Kidney tubule cell (primary cell): ENCODE measurements around the gene ZNRF1.
"Not testable (repeated sequence)": the region's sequence is repeated elsewhere in the genome, so short reads cannot be mapped to it uniquely, and the experiment has no call there.

Source experiments
- DNase-seq: peaks from one replicate; pipeline ENCODE4 v3.0.0-alpha.2; 2018; ENCODE audit warnings: low spot score

The ZNRF1 gene

GRCh38 chr16:75002474-75002873, 3.6 kb downstream of the ZNRF1 start:
- DNase-seq, result no peak

- DNase-seq, result no peak
Measured at GRCh38 chr16:75003931-75004330, 5.1 kb downstream of the ZNRF1 start.

GRCh38 chr16:75004460-75004859, 5.6 kb downstream of the ZNRF1 start:
- no peak for DNase-seq

- DNase-seq, result no peak
Measured at GRCh38 chr16:75005697-75006096, 6.9 kb downstream of the ZNRF1 start.

GRCh38 chr16:75007443-75007842, 8.6 kb downstream of the ZNRF1 start:
- no peak for DNase-seq

GRCh38 chr16:75010427-75010826, 11.6 kb downstream of the ZNRF1 start:
- DNase-seq, result no peak

- peak; percentile 76 for DNase-seq
Measured at GRCh38 chr16:75011634-75012307, 12.9 kb downstream of the ZNRF1 start.

GRCh38 chr16:75012380-75013081, 13.7 kb downstream of the ZNRF1 start:
- DNase-seq, result no peak

- DNase-seq, result not testable (repeated sequence)
Measured at GRCh38 chr16:75013123-75013522, 14.3 kb downstream of the ZNRF1 start.

- DNase-seq, result no peak
Measured at GRCh38 chr16:75014318-75014717, 15.5 kb downstream of the ZNRF1 start.

- not testable (repeated sequence) for DNase-seq
Measured at GRCh38 chr16:75016451-75017081, 17.7 kb downstream of the ZNRF1 start.

GRCh38 chr16:75017670-75018525, 19.1 kb downstream of the ZNRF1 start:
- DNase-seq, result no peak

- peak; percentile 44 for DNase-seq
Measured at GRCh38 chr16:75019007-75019406, 20.2 kb downstream of the ZNRF1 start.

- no peak for DNase-seq
Measured at GRCh38 chr16:75019586-75019985, 20.8 kb downstream of the ZNRF1 start.

GRCh38 chr16:75021410-75021809, 22.6 kb downstream of the ZNRF1 start:
- DNase-seq, result no peak

- no peak for DNase-seq
Measured at GRCh38 chr16:75022567-75022966, 23.7 kb downstream of the ZNRF1 start.

- DNase-seq, result peak; percentile 13
Measured at GRCh38 chr16:75023009-75023408, 24.2 kb downstream of the ZNRF1 start.

GRCh38 chr16:75024182-75024581, 25.4 kb downstream of the ZNRF1 start:
- DNase-seq, result no peak

- DNase-seq, result no peak
Measured at GRCh38 chr16:75024594-75024993, 25.8 kb downstream of the ZNRF1 start.

GRCh38 chr16:75025761-75026160, 26.9 kb downstream of the ZNRF1 start:
- DNase-seq, result no peak

- DNase-seq, result not testable (repeated sequence)
Measured at GRCh38 chr16:75026239-75026891, 27.5 kb downstream of the ZNRF1 start.

- DNase-seq, result no peak
Measured at GRCh38 chr16:75026892-75027391, 28.1 kb downstream of the ZNRF1 start.
